GM23248 (cell line): ENCODE data around the gene CBY2. TPM values are rescaled to one million over a fixed set of nuclear protein-coding genes. Genes with fewer than 3 reads are reported as not detected.

Experiments used
- DNase-seq: peaks from one replicate; pipeline ENCODE4 v3.0.0-alpha.2; 2015
- H2AFZ ChIP-seq: fragments of 200-600 bp; sonication (generic); 2 replicates; pipeline ENCODE4 v1.6.1; 2016; ENCODE audit warnings: antibody characterized with exemption
- H3F3A ChIP-seq: fragments of 200-600 bp; sonication (generic); 2 replicates; pipeline ENCODE4 v1.6.1; 2016; ENCODE audit warnings: mild to moderate bottlenecking, antibody characterized with exemption, mixed run types; ENCODE audit not compliant: insufficient read depth
- H3K27ac ChIP-seq: fragments of 200-600 bp; sonication (generic); 2 replicates; pipeline ENCODE4 v1.5.1; 2016; ENCODE audit warnings: mild to moderate bottlenecking
- H3K27me3 ChIP-seq: fragments of 200-600 bp; sonication (generic); replicated peaks from 2 replicates; pipeline ENCODE4 v1.6.1; 2016; ENCODE audit warnings: mild to moderate bottlenecking; ENCODE audit not compliant: insufficient read depth
- H3K36me3 ChIP-seq: fragments of 200-600 bp; sonication (generic); 2 replicates; pipeline ENCODE4 v1.6.1; 2016; ENCODE audit warnings: low read depth, mild to moderate bottlenecking
- H3K4me1 ChIP-seq: fragments of 200-600 bp; sonication (generic); 2 replicates; pipeline ENCODE4 v1.6.1; 2016; ENCODE audit warnings: mild to moderate bottlenecking; ENCODE audit not compliant: insufficient read depth
- H3K4me2 ChIP-seq: fragments of 200-600 bp; sonication (generic); one replicate; pipeline ENCODE4 v1.6.1; 2016; ENCODE audit warnings: mild to moderate bottlenecking; ENCODE audit not compliant: unreplicated experiment
- H3K4me3 ChIP-seq: fragments of 200-600 bp; sonication (generic); 2 replicates; pipeline ENCODE4 v1.5.1; 2016; ENCODE audit warnings: mild to moderate bottlenecking
- H3K79me2 ChIP-seq: fragments of 200-600 bp; sonication (generic); 2 replicates; pipeline ENCODE4 v1.6.1; 2016; ENCODE audit warnings: mild to moderate bottlenecking; ENCODE audit not compliant: insufficient read depth
- H3K9ac ChIP-seq: fragments of 200-600 bp; sonication (generic); 2 replicates; pipeline ENCODE4 v1.6.1; 2016; ENCODE audit warnings: mild to moderate bottlenecking
- H3K9me2 ChIP-seq: fragments of 200-600 bp; sonication (generic); 2 replicates; pipeline ENCODE4 v1.6.1; 2016; ENCODE audit warnings: mixed run types, mild to moderate bottlenecking, moderate library complexity; ENCODE audit not compliant: insufficient read depth
- H3K9me3 ChIP-seq: fragments of 200-600 bp; sonication (generic); one replicate; pipeline ENCODE4 v1.6.1; 2017; ENCODE audit warnings: low read depth
- H4K20me1 ChIP-seq: fragments of 200-600 bp; sonication (generic); 2 replicates; pipeline ENCODE4 v1.6.0; 2016; ENCODE audit not compliant: insufficient read depth
- EZH2 ChIP-seq: fragments of 200-600 bp; sonication (generic); IDR thresholded peaks from 2 replicates; pipeline ENCODE4 v1.6.1; 2018; ENCODE audit warnings: antibody characterized with exemption, mild to moderate bottlenecking; ENCODE audit not compliant: insufficient read depth, poor library complexity, severe bottlenecking
- EZH2phosphoT487 ChIP-seq: fragments of 200-600 bp; sonication (generic); IDR thresholded peaks from 2 replicates; pipeline ENCODE4 v1.6.1; 2018; ENCODE audit warnings: antibody characterized with exemption, moderate library complexity, mild to moderate bottlenecking, low read depth; ENCODE audit not compliant: insufficient read depth
- WGBS, 2 experiments: methylation state at CpG; one replicate each; pipeline ENCODE4 v1.1.6; 2015 to 2017; ENCODE audit warnings: low lambda C conversion rate in 2 of 2, low coverage in 1 of 2; ENCODE audit errors: missing lambda C conversion rate in 2 of 2; 5-methylcytosine and 5-hydroxymethylcytosine counted together
- in situ Hi-C: fragments of 300-500 bp; cut with MboI; formaldehyde crosslinking; loops from 2 replicates; pipeline ENCODE4 v1.15.0; 2020
- polyA plus RNA-seq: library from polyadenylated mRNA; unstranded; fragments of >200 nt; fragmentation: Nextera tagmentation; extraction: Ambion mirVana; gene quantifications from 2 replicates; pipeline ENCODE4 v1.2.1, GENCODE V29; 2016
- total RNA-seq: library from RNA; depleted of rRNA; stranded (reverse); fragments of >200 nt; shearing (Covaris generic); gene quantifications from 2 replicates; pipeline ENCODE4 v1.2.3, GENCODE V29; 2014

The CBY2 gene
- total and polyA plus RNA-seq, 2 experiments from 2014 or later: not detected

GRCh38 chr13:45737571-45738017 is 35.5 kb downstream of the CBY2 start:
- Histone ChIP-seq H3K27me3 (peaks cover 16% of the 10 kb centered on the region; the same call in 1 of the 2 replicates), H3F3A (no peaks in the 10 kb centered on the region), H3K4me2 (no peak overlapping the region), H3K79me2 (no peaks in the 10 kb centered on the region), H3K9me2 (no peaks in the 10 kb centered on the region), H3K4me1 (no peaks in the 10 kb centered on the region), H3K4me3 (no peak overlapping the region), H3K27ac (no peak overlapping the region), H3K9ac (no peak overlapping the region), H2AFZ (no peak overlapping the region), H3K9me3 (no peaks in the 10 kb centered on the region), H4K20me1 (no peaks in the 10 kb centered on the region), H3K36me3 (no peaks in the 10 kb centered on the region)
- 15 to 25% methylated on average over 2 of the region's 2 CpGs for WGBS, 2 experiments
- no peak for DNase-seq
- in situ Hi-C loops: no loop called here
- TF ChIP-seq EZH2 (no peak), EZH2phosphoT487 (no peak)

- no peak overlapping the region for H3K4me2 ChIP-seq
- no peaks in the 10 kb centered on the region for H3K9me3 ChIP-seq
- no peaks in the 10 kb centered on the region for H3F3A ChIP-seq
- no peaks in the 10 kb centered on the region for H3K4me1 ChIP-seq
- TF ChIP-seq EZH2 (no peak), EZH2phosphoT487 (no peak)
- DNase-seq: no peak
- in situ Hi-C loops: no loop called here
- H3K27ac ChIP-seq: no peak overlapping the region
- no peak overlapping the region for H2AFZ ChIP-seq
- no peaks in the 10 kb centered on the region for H3K79me2 ChIP-seq
- H4K20me1 ChIP-seq: no peaks in the 10 kb centered on the region
- no peaks in the 10 kb centered on the region for H3K9me2 ChIP-seq
- no peak overlapping the region for H3K4me3 ChIP-seq
- 47 to 49% methylated on average over 5 of the region's 5 CpGs for WGBS, 2 experiments
- peaks cover 13% of the 10 kb centered on the region; the same call in 1 of the 2 replicates for H3K27me3 ChIP-seq
- H3K9ac ChIP-seq: no peak overlapping the region
- no peaks in the 10 kb centered on the region for H3K36me3 ChIP-seq
Observed at GRCh38 chr13:45742985-45743384, 40.9 kb downstream of the CBY2 start.

- no peak overlapping the region for H3K4me2 ChIP-seq
- H3K9me2 ChIP-seq: no peaks in the 10 kb centered on the region
- no peak overlapping the region for H3K9ac ChIP-seq
- H3K27me3 ChIP-seq: peaks cover 13% of the 10 kb centered on the region; the same call in 1 of the 2 replicates
- no peaks in the 10 kb centered on the region for H4K20me1 ChIP-seq
- no peaks in the 10 kb centered on the region for H3K4me1 ChIP-seq
- no peak overlapping the region for H2AFZ ChIP-seq
- no peak overlapping the region for H3K4me3 ChIP-seq
- DNase-seq: no peak
- no peaks in the 10 kb centered on the region for H3K79me2 ChIP-seq
- no peaks in the 10 kb centered on the region for H3K9me3 ChIP-seq
- in situ Hi-C loops: no loop called here
- TF ChIP-seq EZH2: no peak
- WGBS, 2 experiments: 18 to 30% methylated on average over 3 of the region's 3 CpGs
- no peaks in the 10 kb centered on the region for H3F3A ChIP-seq
- no peaks in the 10 kb centered on the region for H3K36me3 ChIP-seq
- H3K27ac ChIP-seq: no peak overlapping the region
Observed at GRCh38 chr13:45744979-45745378, 42.9 kb downstream of the CBY2 start.

GRCh38 chr13:45747071-45747470 is 45.0 kb downstream of the CBY2 start:
- H2AFZ ChIP-seq: no peak overlapping the region
- TF ChIP-seq EZH2phosphoT487: no peak
- in situ Hi-C loops: no loop called here
- no peak overlapping the region for H3K4me2 ChIP-seq
- WGBS, 2 experiments: 15 to 17% methylated on average over 2 of the region's 2 CpGs
- H3K4me3 ChIP-seq: no peak overlapping the region
- no peaks in the 10 kb centered on the region for H3K4me1 ChIP-seq
- no peak overlapping the region for H3K9ac ChIP-seq
- no peaks in the 10 kb centered on the region for H3F3A ChIP-seq
- no peaks in the 10 kb centered on the region for H3K79me2 ChIP-seq
- H3K27me3 ChIP-seq: peaks cover under 1% of the 10 kb centered on the region; the same call in 1 of the 2 replicates
- H3K36me3 ChIP-seq: no peaks in the 10 kb centered on the region
- H3K9me2 ChIP-seq: no peaks in the 10 kb centered on the region
- no peak for DNase-seq
- no peak overlapping the region for H3K27ac ChIP-seq
- no peaks in the 10 kb centered on the region for H4K20me1 ChIP-seq
- no peaks in the 10 kb centered on the region for H3K9me3 ChIP-seq
